ENCODE results near the gene GPX4. TPM values are rescaled to one million over a fixed set of nuclear protein-coding genes. Genes with fewer than 3 reads are reported as not detected.

The GPX4 gene
- total and polyA plus RNA-seq, 2 donors (not counting 1 experiment from before 2014, with no cell fraction given): 213 to 317 TPM

- 6% methylated on average over 47 of the region's 54 CpGs for WGBS (ENCODE audit: insufficient coverage)
- H3K27ac Mint-ChIP-seq: peak overlapping the region; percentile 91
- TF ChIP-seq EZH2 (IDR thresholded peaks at IDR 0.05; ENCODE audit: borderline replicate concordance, insufficient read depth, low read depth, low read length, poor library complexity, severe bottlenecking): no peak
- no peak for TF ChIP-seq CTCF (IDR thresholded peaks at IDR 0.05)
- intact Hi-C loops (cut with micrococcal nuclease): no loop called here
- Histone ChIP-seq H3K9ac (ENCODE audit: low read length) (peak overlapping the region; percentile 56), H3K4me2 (replicated peaks; ENCODE audit: low read depth, low read length, poor library complexity, severe bottlenecking) (peak overlapping the region; percentile 90), H2AFZ (ENCODE audit: insufficient read depth, low read depth, low read length, poor library complexity, severe bottlenecking) (no peak overlapping the region), H3K4me3 (ENCODE audit: control extremely low read depth in 1 of 5, extremely low read depth in 1 of 5, insufficient read depth in 1 of 5, low read depth in 2 of 5, low read length in 4 of 5) (peak overlapping the region in 1 of 5 experiments; percentile 35), H4K20me1 (ENCODE audit: control insufficient read depth, insufficient read depth, low read length, poor library complexity, severe bottlenecking) (peaks cover 64% of the 10 kb centered on the region), H3K27me3 (replicated peaks in 1 of 4; ENCODE audit: control extremely low read depth in 1 of 4, control insufficient read depth in 3 of 4, insufficient read depth in 4 of 4, low read length in 3 of 4) (no peaks in the 10 kb centered on the region), H3K4me1 (ENCODE audit: control insufficient read depth in 2 of 2, insufficient read depth in 2 of 2, low read length in 2 of 2) (peaks cover 65 to 90% of the 10 kb centered on the region in 2 donors), H3K27ac (ENCODE audit: low read length in 2 of 2) (peak overlapping the region; percentile 7 to 19), H3K36me3 (replicated peaks in 1 of 2; ENCODE audit: control extremely low read depth in 1 of 2, control insufficient read depth in 1 of 2, extremely low read depth in 1 of 2, insufficient read depth in 2 of 2, low read length in 1 of 2) (peaks cover 0 to 77% of the 10 kb centered on the region in 2 experiments), H3K9me3 (ENCODE audit: control extremely low read depth in 1 of 3, control insufficient read depth in 2 of 3, insufficient read depth in 1 of 3, low read length in 2 of 3) (no peaks in the 10 kb centered on the region), H3K79me2 (ENCODE audit: control insufficient read depth, insufficient read depth, low read length) (peaks cover 77% of the 10 kb centered on the region)
- ChIA-PET CTCF (interaction anchor here (0.6 to 6.9 kb wide), 11 partner anchors 8 to 192 kb away, joined by 3 to 56 read pairs (median 5); partner anchors contain the start of genes ARHGAP45 and WDR18), POLR2A (interaction anchor here (0.5 to 5.0 kb wide), 22 partner anchors 9 to 1631 kb away, joined by 3 to 67 read pairs (median 6); partner anchors contain the start of genes ABCA7, ARHGAP45, CIRBP and FAM174C)
- no peaks in the 10 kb centered on the region for H3K9me3 Mint-ChIP-seq (ENCODE audit: insufficient read depth)
- H3K4me1 Mint-ChIP-seq: peaks cover 48% of the 10 kb centered on the region
- H3K4me3 Mint-ChIP-seq: peak overlapping the region; percentile 66
- DNase-seq: peak; percentile 93
- no peaks in the 10 kb centered on the region for H3K27me3 Mint-ChIP-seq
- ATAC-seq (ENCODE audit: low read depth): peak; percentile 53
Observed at GRCh38 chr19:1074544-1075283, 29.1 kb upstream of the GPX4 start.

GRCh38 chr19:1076046-1076386 lies 27.8 kb upstream of the GPX4 start:
- TF ChIP-seq CTCF (IDR thresholded peaks at IDR 0.05) (no peak), EZH2 (IDR thresholded peaks at IDR 0.05; ENCODE audit: borderline replicate concordance, insufficient read depth, low read depth, low read length, poor library complexity, severe bottlenecking) (no peak)
- no peaks in the 10 kb centered on the region for H3K9me3 Mint-ChIP-seq (ENCODE audit: insufficient read depth)
- ChIA-PET POLR2A (interaction anchor here (0.6 to 5.0 kb wide), 11 partner anchors 10 to 170 kb away, joined by 3 to 67 read pairs (median 5); partner anchors contain the start of genes ABCA7, ARHGAP45, CNN2 and WDR18), CTCF (interaction anchor here (1.0 to 6.9 kb wide), 7 partner anchors 9 to 53 kb away, joined by 4 to 56 read pairs (median 8); partner anchors contain the start of genes ABCA7 and ARHGAP45)
- Histone ChIP-seq H3K79me2 (ENCODE audit: control insufficient read depth, insufficient read depth, low read length) (peaks cover 77% of the 10 kb centered on the region), H3K4me2 (replicated peaks; ENCODE audit: low read depth, low read length, poor library complexity, severe bottlenecking) (peak overlapping the region; percentile 90), H3K27ac (ENCODE audit: low read length in 2 of 2) (peak overlapping the region; percentile 86 to 87), H4K20me1 (ENCODE audit: control insufficient read depth, insufficient read depth, low read length, poor library complexity, severe bottlenecking) (peaks cover 67% of the 10 kb centered on the region), H3K9ac (ENCODE audit: low read length) (no peak overlapping the region), H3K36me3 (replicated peaks in 1 of 2; ENCODE audit: control extremely low read depth in 1 of 2, control insufficient read depth in 1 of 2, extremely low read depth in 1 of 2, insufficient read depth in 2 of 2, low read length in 1 of 2) (peaks cover 0 to 80% of the 10 kb centered on the region in 2 experiments), H3K4me1 (ENCODE audit: control insufficient read depth in 2 of 2, insufficient read depth in 2 of 2, low read length in 2 of 2) (peaks cover 60 to 90% of the 10 kb centered on the region in 2 donors), H3K9me3 (ENCODE audit: control extremely low read depth in 1 of 3, control insufficient read depth in 2 of 3, insufficient read depth in 1 of 3, low read length in 2 of 3) (no peaks in the 10 kb centered on the region), H2AFZ (ENCODE audit: insufficient read depth, low read depth, low read length, poor library complexity, severe bottlenecking) (no peak overlapping the region), H3K27me3 (replicated peaks in 1 of 4; ENCODE audit: control extremely low read depth in 1 of 4, control insufficient read depth in 3 of 4, insufficient read depth in 4 of 4, low read length in 3 of 4) (no peaks in the 10 kb centered on the region), H3K4me3 (ENCODE audit: control extremely low read depth in 1 of 5, extremely low read depth in 1 of 5, insufficient read depth in 1 of 5, low read depth in 2 of 5, low read length in 4 of 5) (peak overlapping the region in 1 of 5 experiments; percentile 26)
- DNase-seq (no peak), ATAC-seq (ENCODE audit: low read depth) (no peak)
- 96% methylated on average over 2 of the region's 4 CpGs for WGBS (ENCODE audit: insufficient coverage)
- peak overlapping the region; percentile 66 for H3K4me3 Mint-ChIP-seq
- no peaks in the 10 kb centered on the region for H3K27me3 Mint-ChIP-seq
- H3K27ac Mint-ChIP-seq: peak overlapping the region; percentile 91
- intact Hi-C loops (cut with micrococcal nuclease): loop anchor here (2.0 kb wide), 1 partner anchor 37 kb away; no protein-coding TSS in a partner anchor
- peaks cover 52% of the 10 kb centered on the region for H3K4me1 Mint-ChIP-seq
